Measurements from ENCODE around the gene NPM1. TPM values are rescaled to one million over a fixed set of nuclear protein-coding genes. Genes with fewer than 3 reads are reported as not detected.

NPM1 gene
- total and polyA plus RNA-seq, 2 of the 13 experiments (the other 11 are each of a cell fraction or from before 2014, with no cell fraction given): 2,047 to 3,353 TPM

- WGBS (ENCODE audit: low lambda C conversion rate): 59% methylated on average over 12 of the region's 16 CpGs
- in situ Hi-C loops (cut with HindIII; ENCODE audit: extremely low pct_ligation_motif_present, low pct_unique_long_range_greater_than_20kb) (loop anchor here (10.0 kb wide), 1 partner anchor 173 kb away; no protein-coding TSS in a partner anchor), intact Hi-C loops (cut with micrococcal nuclease; ENCODE audit: unreplicated experiment) (no loop called here)
- Histone ChIP-seq H3K4me2 (ENCODE audit: low read depth, low read length) (no peak overlapping the region), H3K9me3 (ENCODE audit: low read length) (no peaks in the 10 kb centered on the region), H3K9ac (ENCODE audit: insufficient read depth, low read depth, low read length) (no peak overlapping the region), H3K4me1 (ENCODE audit: insufficient read depth, low read length) (peaks cover 11% of the 10 kb centered on the region), H4K20me1 (ENCODE audit: insufficient read depth, low read length) (peaks cover 16% of the 10 kb centered on the region), H3K27me3 (ENCODE audit: control insufficient read depth in 1 of 2, insufficient read depth in 2 of 2, low read length in 2 of 2) (peaks cover 0 to 23% of the 10 kb centered on the region in 2 experiments; a peak in 4 of 5 replicates), H3K27ac (ENCODE audit: extremely low read length, insufficient read depth, low read length) (no peak overlapping the region), H3K79me2 (ENCODE audit: insufficient read depth, low read length) (no peaks in the 10 kb centered on the region), H3K36me3 (replicated peaks in 1 of 2; ENCODE audit: control insufficient read depth in 1 of 2, insufficient read depth in 2 of 2, low read length in 2 of 2) (no peaks in the 10 kb centered on the region), H2AFZ (ENCODE audit: low read length) (no peak overlapping the region), H3K4me3 (replicated peaks in 1 of 3; ENCODE audit: insufficient read depth in 1 of 3, low read depth in 2 of 3, low read length in 3 of 3) (no peak overlapping the region)
- BruUV-seq (replicated peaks): no TSS peak
- FAIRE-seq (no peak), DNase-seq (ENCODE audit: low spot score) (no peak), ATAC-seq (no peak)
- CTCF ChIA-PET (ENCODE audit: low intra/inter-chr PET ratio, low total read pairs): no interaction called here
- TF ChIP-seq NAIF1 (CRISPR knock-in tag; IDR thresholded peaks at IDR 0.05; ENCODE audit: borderline replicate concordance) (no peak), HOXA3 (CRISPR knock-in tag; IDR thresholded peaks at IDR 0.05) (no peak), HOMEZ (CRISPR knock-in tag; IDR thresholded peaks at IDR 0.05; ENCODE audit: low read depth) (no peak), ZNF17 (CRISPR knock-in tag; IDR thresholded peaks at IDR 0.05) (no peak), SETDB1 (CRISPR knock-in tag; IDR thresholded peaks at IDR 0.05; ENCODE audit: borderline replicate concordance) (no peak), ZNF207 (IDR thresholded peaks at IDR 0.05; ENCODE audit: borderline replicate concordance) (no peak), ZFP82 (CRISPR knock-in tag; IDR thresholded peaks at IDR 0.05; ENCODE audit: borderline replicate concordance) (no peak), ATF2 (CRISPR knock-in tag; IDR thresholded peaks at IDR 0.05) (no peak), CBFB (CRISPR knock-in tag; IDR thresholded peaks at IDR 0.05) (no peak), ZKSCAN1 (IDR thresholded peaks at IDR 0.05; ENCODE audit: low read length) (no peak)
- POLR2A ChIA-PET: no interaction called here
Measured at GRCh38 chr5:171421331-171422262, 33.9 kb downstream of the NPM1 start.

Measured in HepG2 (cell line).